ENCODE data around the gene TRIM69.
"Not testable (repeated sequence)": the region's sequence is repeated elsewhere in the genome, so short reads cannot be mapped to it uniquely, and the experiment has no call there.

Gene TRIM69

GRCh38 chr15:44715797-44716334 lies 20.5 kb upstream of the TRIM69 start:
- Histone ChIP-seq H3K27ac (ENCODE audit: insufficient read depth, low read depth, low read length, poor library complexity, severe bottlenecking) (no peak overlapping the region), H3K9me3 (ENCODE audit: control insufficient read depth, low read length) (no peaks in the 10 kb centered on the region), H3K36me3 (ENCODE audit: control insufficient read depth, insufficient read depth, low read length) (no peaks in the 10 kb centered on the region), H3K27me3 (ENCODE audit: control insufficient read depth, insufficient read depth, low read length, poor library complexity, severe bottlenecking) (peaks cover 17% of the 10 kb centered on the region), H3K4me1 (ENCODE audit: control insufficient read depth, insufficient read depth, low read length) (no peaks in the 10 kb centered on the region), H3K4me3 (ENCODE audit: insufficient read depth, low read depth, low read length) (no peak overlapping the region)
- 82 to 89% methylated on average over 1 of the region's 2 CpGs for WGBS, 2 experiments

- H3K4me3 ChIP-seq (ENCODE audit: insufficient read depth, low read depth, low read length) = no peak overlapping the region
- no peaks in the 10 kb centered on the region for H3K9me3 ChIP-seq (ENCODE audit: control insufficient read depth, low read length)
- WGBS, 2 experiments = 93 to 100% methylated on average over 2 of the region's 2 CpGs
- no peaks in the 10 kb centered on the region for H3K36me3 ChIP-seq (ENCODE audit: control insufficient read depth, insufficient read depth, low read length)
- H3K4me1 ChIP-seq (ENCODE audit: control insufficient read depth, insufficient read depth, low read length) = no peaks in the 10 kb centered on the region
- H3K27ac ChIP-seq (ENCODE audit: insufficient read depth, low read depth, low read length, poor library complexity, severe bottlenecking) = no peak overlapping the region
- H3K27me3 ChIP-seq (ENCODE audit: control insufficient read depth, insufficient read depth, low read length, poor library complexity, severe bottlenecking) = peaks cover 9% of the 10 kb centered on the region
Observed at GRCh38 chr15:44716983-44717602, 19.2 kb upstream of the TRIM69 start.

DNA sequence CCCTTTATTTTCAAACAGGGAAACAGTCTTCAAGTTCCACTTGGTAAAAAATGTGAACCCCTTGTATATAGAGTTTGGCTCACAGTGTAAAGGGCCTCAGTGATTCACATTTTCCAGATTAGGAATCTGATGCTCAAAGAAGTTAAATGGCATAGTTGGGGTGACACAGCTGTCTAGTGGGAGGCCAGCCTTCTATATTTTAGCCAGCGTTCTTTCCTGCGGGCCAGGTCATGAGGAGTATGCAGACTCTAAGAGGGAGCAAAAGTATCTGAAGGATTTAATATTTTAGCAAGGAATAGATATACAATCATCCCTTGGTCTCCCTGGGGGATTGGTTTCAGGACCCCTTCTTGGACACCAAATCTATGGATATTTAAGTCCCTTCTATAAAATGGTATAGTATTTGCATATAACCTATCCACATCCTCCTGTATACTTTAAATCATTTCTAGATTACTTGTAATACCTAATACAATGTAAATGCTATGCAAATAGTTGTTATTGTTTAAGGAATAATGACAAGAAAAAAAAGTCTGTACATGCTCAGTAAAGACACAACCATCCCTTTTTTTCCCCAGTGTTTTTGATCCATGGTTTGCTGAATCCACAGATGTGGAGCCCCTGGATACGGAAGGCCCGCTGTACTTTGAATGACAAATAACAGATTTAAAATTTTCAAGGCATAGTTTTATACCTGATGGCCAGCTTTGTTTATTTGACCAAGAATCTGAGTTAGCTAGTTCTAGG lies 18.0 kb upstream of the TRIM69 start:
- H3K4me1 ChIP-seq (ENCODE audit: control insufficient read depth, insufficient read depth, low read length) = no peaks in the 10 kb centered on the region
- no peaks in the 10 kb centered on the region for H3K9me3 ChIP-seq (ENCODE audit: control insufficient read depth, low read length)
- no peak overlapping the region for H3K4me3 ChIP-seq (ENCODE audit: insufficient read depth, low read depth, low read length)
- H3K27ac ChIP-seq (ENCODE audit: insufficient read depth, low read depth, low read length, poor library complexity, severe bottlenecking) = no peak overlapping the region
- H3K27me3 ChIP-seq (ENCODE audit: control insufficient read depth, insufficient read depth, low read length, poor library complexity, severe bottlenecking) = no peaks in the 10 kb centered on the region
- WGBS, 2 experiments = 70 to 98% methylated on average over 3 to 4 of the region's 4 CpGs
- H3K36me3 ChIP-seq (ENCODE audit: control insufficient read depth, insufficient read depth, low read length) = no peaks in the 10 kb centered on the region

GRCh38 chr15:44718927-44719292 lies 17.4 kb upstream of the TRIM69 start:
- WGBS, 2 experiments = 91 to 96% methylated on average over 7 to 8 of the region's 8 CpGs
- no peaks in the 10 kb centered on the region for H3K4me1 ChIP-seq (ENCODE audit: control insufficient read depth, insufficient read depth, low read length)
- H3K4me3 ChIP-seq (ENCODE audit: insufficient read depth, low read depth, low read length) = no peak overlapping the region
- no peaks in the 10 kb centered on the region for H3K27me3 ChIP-seq (ENCODE audit: control insufficient read depth, insufficient read depth, low read length, poor library complexity, severe bottlenecking)
- no peaks in the 10 kb centered on the region for H3K36me3 ChIP-seq (ENCODE audit: control insufficient read depth, insufficient read depth, low read length)
- H3K27ac ChIP-seq (ENCODE audit: insufficient read depth, low read depth, low read length, poor library complexity, severe bottlenecking) = no peak overlapping the region
- H3K9me3 ChIP-seq (ENCODE audit: control insufficient read depth, low read length) = no peaks in the 10 kb centered on the region

GRCh38 chr15:44719293-44719999 lies 16.9 kb upstream of the TRIM69 start:
- Histone ChIP-seq H3K36me3 (ENCODE audit: control insufficient read depth, insufficient read depth, low read length) (no peaks in the 10 kb centered on the region), H3K27ac (ENCODE audit: insufficient read depth, low read depth, low read length, poor library complexity, severe bottlenecking) (no peak overlapping the region), H3K4me1 (ENCODE audit: control insufficient read depth, insufficient read depth, low read length) (no peaks in the 10 kb centered on the region), H3K9me3 (ENCODE audit: control insufficient read depth, low read length) (no peaks in the 10 kb centered on the region), H3K4me3 (ENCODE audit: insufficient read depth, low read depth, low read length) (no peak overlapping the region), H3K27me3 (ENCODE audit: control insufficient read depth, insufficient read depth, low read length, poor library complexity, severe bottlenecking) (no peaks in the 10 kb centered on the region)
- 96% methylated on average over 4 of the region's 4 CpGs for WGBS, 2 experiments

GRCh38 chr15:44720000-44720435 lies 16.3 kb upstream of the TRIM69 start:
- not testable (repeated sequence) for H3K4me1 ChIP-seq (ENCODE audit: control insufficient read depth, insufficient read depth, low read length); H3K36me3 ChIP-seq (ENCODE audit: control insufficient read depth, insufficient read depth, low read length); H3K27me3 ChIP-seq (ENCODE audit: control insufficient read depth, insufficient read depth, low read length, poor library complexity, severe bottlenecking); H3K4me3 ChIP-seq (ENCODE audit: insufficient read depth, low read depth, low read length); H3K27ac ChIP-seq (ENCODE audit: insufficient read depth, low read depth, low read length, poor library complexity, severe bottlenecking); H3K9me3 ChIP-seq (ENCODE audit: control insufficient read depth, low read length)
- WGBS, 2 experiments = 91 to 93% methylated on average over 8 of the region's 8 CpGs

DNA sequence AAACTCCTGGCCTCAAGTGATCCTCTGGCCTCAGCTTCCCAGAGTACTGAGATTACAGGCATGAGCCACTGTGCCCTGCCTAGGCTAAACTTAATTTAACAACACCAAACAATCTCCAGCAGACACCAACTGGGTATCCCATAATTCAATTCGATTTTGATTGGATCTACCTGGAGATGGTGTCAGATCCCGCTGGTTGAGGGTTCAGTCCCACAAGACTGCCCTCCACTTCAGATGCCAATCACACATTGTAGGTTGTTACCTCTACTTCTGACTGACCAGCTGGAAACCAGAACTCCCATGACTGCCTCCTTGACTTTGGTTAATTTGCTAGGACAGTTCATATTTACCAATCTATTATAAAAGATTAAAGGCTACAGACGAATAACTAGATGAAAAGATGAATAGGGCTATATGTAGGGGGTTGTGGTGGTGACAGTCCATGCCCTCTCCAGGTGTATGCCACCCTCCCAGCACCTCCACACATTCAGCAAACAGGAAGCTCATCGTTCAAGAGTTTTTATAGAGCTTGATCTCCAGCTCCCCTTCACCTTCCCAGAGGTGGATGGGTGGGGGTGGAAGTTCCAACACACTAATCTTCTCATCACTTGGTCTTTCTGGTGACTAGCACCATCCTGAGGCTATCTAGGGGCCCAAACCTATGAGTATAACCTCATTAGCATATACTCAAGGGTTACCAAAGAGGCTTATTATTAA lies 15.7 kb upstream of the TRIM69 start:
- Histone ChIP-seq H3K9me3 (ENCODE audit: control insufficient read depth, low read length) (no peaks in the 10 kb centered on the region), H3K4me1 (ENCODE audit: control insufficient read depth, insufficient read depth, low read length) (no peaks in the 10 kb centered on the region), H3K27me3 (ENCODE audit: control insufficient read depth, insufficient read depth, low read length, poor library complexity, severe bottlenecking) (no peaks in the 10 kb centered on the region), H3K36me3 (ENCODE audit: control insufficient read depth, insufficient read depth, low read length) (no peaks in the 10 kb centered on the region), H3K4me3 (ENCODE audit: insufficient read depth, low read depth, low read length) (no peak overlapping the region), H3K27ac (ENCODE audit: insufficient read depth, low read depth, low read length, poor library complexity, severe bottlenecking) (no peak overlapping the region)
- WGBS, 2 experiments = 93 to 94% methylated on average over 2 to 3 of the region's 4 CpGs

DNA sequence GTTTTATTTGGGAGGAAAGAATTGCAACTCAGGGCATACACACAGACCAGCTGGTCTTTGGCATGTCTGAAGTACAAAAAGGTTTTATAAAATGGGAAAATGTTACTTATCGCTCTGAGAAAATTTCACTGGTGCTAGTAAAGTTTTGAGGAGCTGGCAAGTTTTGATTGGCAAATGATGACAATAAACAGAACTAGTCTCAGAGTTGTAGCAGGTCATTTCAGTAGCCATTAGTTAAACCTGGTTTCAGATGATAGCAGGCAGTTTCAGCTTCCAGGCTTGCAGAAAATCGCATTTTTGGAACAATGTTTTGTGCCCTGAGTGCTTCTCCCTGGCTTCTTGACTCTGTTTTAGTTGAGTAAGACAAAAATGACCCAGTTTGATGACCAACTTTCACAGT lies 14.3 kb upstream of the TRIM69 start:
- Histone ChIP-seq H3K4me1 (ENCODE audit: control insufficient read depth, insufficient read depth, low read length) (no peaks in the 10 kb centered on the region), H3K36me3 (ENCODE audit: control insufficient read depth, insufficient read depth, low read length) (no peaks in the 10 kb centered on the region), H3K27ac (ENCODE audit: insufficient read depth, low read depth, low read length, poor library complexity, severe bottlenecking) (no peak overlapping the region), H3K9me3 (ENCODE audit: control insufficient read depth, low read length) (no peaks in the 10 kb centered on the region), H3K4me3 (ENCODE audit: insufficient read depth, low read depth, low read length) (no peak overlapping the region), H3K27me3 (ENCODE audit: control insufficient read depth, insufficient read depth, low read length, poor library complexity, severe bottlenecking) (no peaks in the 10 kb centered on the region)
- WGBS, 2 experiments = 91 to 93% methylated on average over 2 of the region's 2 CpGs

DNA sequence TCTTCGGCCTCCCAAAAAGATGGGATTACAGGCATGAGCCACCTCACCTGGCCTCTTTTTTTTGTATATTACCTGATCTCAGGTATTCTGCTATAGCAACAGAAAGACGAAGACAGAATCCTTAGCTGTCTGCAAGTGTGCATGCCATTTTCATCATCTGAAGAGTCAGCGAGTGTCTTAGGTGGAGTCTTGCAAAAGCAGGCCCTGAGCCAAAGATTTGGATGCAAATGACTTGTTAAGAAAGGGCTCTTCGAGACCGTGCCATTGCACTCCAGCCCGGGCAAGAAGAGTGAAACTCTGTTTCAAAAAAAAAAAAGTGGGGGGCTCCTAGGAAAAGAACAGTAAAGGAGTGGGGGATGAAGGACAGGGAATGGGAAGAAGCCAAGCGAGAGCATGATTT lies 10.2 kb upstream of the TRIM69 start:
- H3K27me3 ChIP-seq (ENCODE audit: control insufficient read depth, insufficient read depth, low read length, poor library complexity, severe bottlenecking) = peaks cover 24% of the 10 kb centered on the region
- H3K36me3 ChIP-seq (ENCODE audit: control insufficient read depth, insufficient read depth, low read length) = no peaks in the 10 kb centered on the region
- no peak overlapping the region for H3K27ac ChIP-seq (ENCODE audit: insufficient read depth, low read depth, low read length, poor library complexity, severe bottlenecking)
- no peaks in the 10 kb centered on the region for H3K9me3 ChIP-seq (ENCODE audit: control insufficient read depth, low read length)
- H3K4me1 ChIP-seq (ENCODE audit: control insufficient read depth, insufficient read depth, low read length) = no peaks in the 10 kb centered on the region
- H3K4me3 ChIP-seq (ENCODE audit: insufficient read depth, low read depth, low read length) = no peak overlapping the region
- 81 to 84% methylated on average over 7 of the region's 7 CpGs for WGBS, 2 experiments

All from ectodermal cell (in vitro differentiated cells).